NCI-H2227 treated with DMSO at 0.1 percent for 48 hours (cell line): ENCODE results near the gene ANTXR1.

Experiments used
- DNase-seq: peaks from one replicate; lab custom pipeline; 2025; lab: John Stamatoyannopoulos, UW

The ANTXR1 gene

GRCh38 chr2:69007169-69007568, 5.8 kb upstream of the ANTXR1 start:
- DNase-seq, result no peak

- no peak for DNase-seq
Observed at GRCh38 chr2:69007603-69008002, 5.4 kb upstream of the ANTXR1 start.

GRCh38 chr2:69010437-69011194, 2.4 kb upstream of the ANTXR1 start:
- DNase-seq, result no peak

GRCh38 chr2:69011611-69012157, 1.3 kb upstream of the ANTXR1 start:
- no peak for DNase-seq

- DNase-seq, result peak; percentile 83
Observed at GRCh38 chr2:69012310-69013141, 453 bp upstream of the ANTXR1 start.

- DNase-seq, result peak; percentile 55
Observed at GRCh38 chr2:69013840-69014821, 1.2 kb downstream of the ANTXR1 start.

GRCh38 chr2:69017080-69017479, 4.1 kb downstream of the ANTXR1 start:
- peak; percentile 52 for DNase-seq

GRCh38 chr2:69017835-69018234, 4.9 kb downstream of the ANTXR1 start:
- DNase-seq, result peak; percentile 10

GRCh38 chr2:69018678-69019095, 5.7 kb downstream of the ANTXR1 start:
- DNase-seq, result no peak

GRCh38 chr2:69020496-69021426, 7.8 kb downstream of the ANTXR1 start:
- DNase-seq, result no peak

GRCh38 chr2:69021727-69022126, 8.7 kb downstream of the ANTXR1 start:
- DNase-seq, result peak; percentile 58

- no peak for DNase-seq
Observed at GRCh38 chr2:69022548-69022947, 9.6 kb downstream of the ANTXR1 start.

- DNase-seq, result no peak
Observed at GRCh38 chr2:69023236-69023635, 10.3 kb downstream of the ANTXR1 start.

GRCh38 chr2:69026026-69026425, 13.0 kb downstream of the ANTXR1 start:
- no peak for DNase-seq

- DNase-seq, result no peak
Observed at GRCh38 chr2:69026691-69027459, 13.9 kb downstream of the ANTXR1 start.

- no peak for DNase-seq
Observed at GRCh38 chr2:69030800-69031428, 17.9 kb downstream of the ANTXR1 start.

GRCh38 chr2:69031466-69031865, 18.5 kb downstream of the ANTXR1 start:
- DNase-seq, result no peak

GRCh38 chr2:69032336-69032735, 19.4 kb downstream of the ANTXR1 start:
- DNase-seq, result no peak

- no peak for DNase-seq
Observed at GRCh38 chr2:69033461-69034095, 20.6 kb downstream of the ANTXR1 start.
